ENCODE measurements around the gene B4GALT5. TPM values are rescaled to one million over a fixed set of nuclear protein-coding genes. Genes with fewer than 3 reads are reported as not detected.
"Not testable (repeated sequence)": the region's sequence is repeated elsewhere in the genome, so short reads cannot be mapped to it uniquely, and the experiment has no call there.

B4GALT5 gene
- total RNA-seq, 1 experiment from 2014 or later, result 92.5 TPM

GRCh38 chr20:49723758-49724157 lies 10.1 kb upstream of the B4GALT5 start:
- CTCF ChIA-PET; H3K27me3 ChIP-seq (ENCODE audit: insufficient read depth, low read length): not testable (repeated sequence)

DNA sequence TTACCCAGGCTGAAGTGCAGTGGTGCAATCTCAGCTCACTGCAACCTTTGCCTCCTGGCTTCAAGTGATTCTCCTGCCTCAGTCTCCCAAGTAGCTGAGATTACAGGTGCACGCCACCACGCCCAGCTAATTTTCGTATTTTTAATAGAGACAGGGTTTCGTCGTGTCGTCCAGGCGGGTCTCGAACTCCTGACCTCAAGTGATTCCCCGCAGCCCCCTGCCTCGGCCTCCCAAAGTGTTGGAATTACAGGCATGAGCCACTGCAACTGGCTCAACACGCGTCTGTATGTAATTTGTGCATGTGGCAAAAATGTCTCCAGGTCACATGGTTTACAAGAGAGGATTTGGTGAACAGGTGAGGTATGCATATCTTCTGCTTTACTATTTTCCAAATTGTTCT lies 7.6 kb upstream of the B4GALT5 start:
- H3K9me2 ChIP-seq (ENCODE audit: insufficient read depth); H3K9ac ChIP-seq (ENCODE audit: low read length); POLR2A ChIA-PET; intact Hi-C loops (cut with micrococcal nuclease); H3K9me3 ChIP-seq (ENCODE audit: control insufficient read depth in 1 of 2, insufficient read depth in 1 of 2, low read depth in 1 of 2, low read length in 2 of 2); DNase-seq (ENCODE audit: low read depth, low spot score); BruUV-seq (replicated peaks); H4K20me1 ChIP-seq (ENCODE audit: insufficient read depth); H3K4me2 ChIP-seq (ENCODE audit: low read length); H2AFZ ChIP-seq (ENCODE audit: low read depth, low read length, poor library complexity, severe bottlenecking); ATAC-seq; H3K36me3 ChIP-seq (ENCODE audit: control insufficient read depth in 1 of 2, insufficient read depth in 2 of 2, low read length in 2 of 2); H3K27ac ChIP-seq (ENCODE audit: low read depth, low read length); H3K4me3 ChIP-seq (replicated peaks in 1 of 2; ENCODE audit: low read depth in 1 of 2, low read length in 2 of 2); RAD21 ChIA-PET (ENCODE audit: low non-redundant PET in 1 of 2, low total read pairs in 2 of 2, uncharacterized antibody in 2 of 2, unreplicated experiment in 2 of 2); H3K79me2 ChIP-seq (ENCODE audit: insufficient read depth, low read length); H3K27me3 ChIP-seq (ENCODE audit: insufficient read depth, low read length); CTCF ChIA-PET: not testable (repeated sequence)
- peaks cover 14 to 21% of the 10 kb centered on the region in 2 experiments for H3K4me1 ChIP-seq (ENCODE audit: control insufficient read depth in 1 of 2, insufficient read depth in 2 of 2, low read length in 2 of 2)

More at GRCh38 chr20:49723758-49724157, 10.1 kb upstream of the B4GALT5 start:
- H3K4me3 ChIP-seq (replicated peaks in 1 of 2; ENCODE audit: low read depth in 1 of 2, low read length in 2 of 2); H3K27ac ChIP-seq (ENCODE audit: low read depth, low read length); H3K79me2 ChIP-seq (ENCODE audit: insufficient read depth, low read length); H3K9me2 ChIP-seq (ENCODE audit: insufficient read depth); H3K36me3 ChIP-seq (ENCODE audit: control insufficient read depth in 1 of 2, insufficient read depth in 2 of 2, low read length in 2 of 2); H3K4me2 ChIP-seq (ENCODE audit: low read length); ATAC-seq; H3K9me3 ChIP-seq (ENCODE audit: control insufficient read depth in 1 of 2, insufficient read depth in 1 of 2, low read depth in 1 of 2, low read length in 2 of 2); intact Hi-C loops (cut with micrococcal nuclease); H3K9ac ChIP-seq (ENCODE audit: low read length); RAD21 ChIA-PET (ENCODE audit: low non-redundant PET in 1 of 2, low total read pairs in 2 of 2, uncharacterized antibody in 2 of 2, unreplicated experiment in 2 of 2); H4K20me1 ChIP-seq (ENCODE audit: insufficient read depth); DNase-seq (ENCODE audit: low read depth, low spot score); BruUV-seq (replicated peaks); H3K4me1 ChIP-seq (ENCODE audit: control insufficient read depth in 1 of 2, insufficient read depth in 2 of 2, low read length in 2 of 2); H2AFZ ChIP-seq (ENCODE audit: low read depth, low read length, poor library complexity, severe bottlenecking): not testable (repeated sequence)
- POLR2A ChIA-PET, result interaction anchor here (0.5 kb wide), 1 partner anchor 18 kb away, joined by 3 read pairs; no protein-coding TSS in a partner anchor

- BruUV-seq (replicated peaks), result no TSS peak
- Histone ChIP-seq H3K9ac (ENCODE audit: low read length) (no peak overlapping the region), H3K4me3 (replicated peaks in 1 of 2; ENCODE audit: low read depth in 1 of 2, low read length in 2 of 2) (no peak overlapping the region), H3K4me2 (ENCODE audit: low read length) (no peak overlapping the region), H3K27ac (ENCODE audit: low read depth, low read length) (no peak overlapping the region), H4K20me1 (ENCODE audit: insufficient read depth) (no peaks in the 10 kb centered on the region), H3K79me2 (ENCODE audit: insufficient read depth, low read length) (peaks cover 30% of the 10 kb centered on the region), H3K36me3 (ENCODE audit: control insufficient read depth in 1 of 2, insufficient read depth in 2 of 2, low read length in 2 of 2) (no peaks in the 10 kb centered on the region), H2AFZ (ENCODE audit: low read depth, low read length, poor library complexity, severe bottlenecking) (peak overlapping the region; percentile 14), H3K4me1 (ENCODE audit: control insufficient read depth in 1 of 2, insufficient read depth in 2 of 2, low read length in 2 of 2) (peaks cover 39 to 50% of the 10 kb centered on the region in 2 experiments), H3K9me3 (ENCODE audit: control insufficient read depth in 1 of 2, insufficient read depth in 1 of 2, low read depth in 1 of 2, low read length in 2 of 2) (no peaks in the 10 kb centered on the region), H3K9me2 (ENCODE audit: insufficient read depth) (no peaks in the 10 kb centered on the region), H3K27me3 (ENCODE audit: insufficient read depth, low read length) (no peaks in the 10 kb centered on the region)
- POLR2A ChIA-PET, result interaction anchor here (1.2 to 1.3 kb wide), 2 partner anchors 14 to 97 kb away, joined by 4 to 6 read pairs; partner anchors contain the start of gene SLC9A8
- no peak for ATAC-seq
- intact Hi-C loops (cut with micrococcal nuclease), result no loop called here
- no peak for DNase-seq (ENCODE audit: low read depth, low spot score)
- CTCF ChIA-PET, result no interaction called here
- RAD21 ChIA-PET (ENCODE audit: low non-redundant PET in 1 of 2, low total read pairs in 2 of 2, uncharacterized antibody in 2 of 2, unreplicated experiment in 2 of 2), result no interaction called here
- TF ChIP-seq POLR2AphosphoS5 (IDR thresholded peaks at IDR 0.05; ENCODE audit: low read depth, low read length) (no peak), POLR2A (IDR thresholded peaks at IDR 0.05; ENCODE audit: borderline replicate concordance, extremely low read depth, insufficient read depth, insufficient read length) (no peak), CEBPB (IDR thresholded peaks at IDR 0.05; ENCODE audit: low read depth) (no peak), SIN3A (IDR thresholded peaks at IDR 0.05; ENCODE audit: low read depth) (no peak), FOSL1 (IDR thresholded peaks at IDR 0.05; ENCODE audit: low read depth) (no peak), ELF1 (IDR thresholded peaks at IDR 0.05; ENCODE audit: borderline replicate concordance, low read depth) (no peak), ZNF274 (IDR thresholded peaks at IDR 0.05; ENCODE audit: low read depth, low read length) (no peak)
- TF ChIP-seq, protein P1, sequence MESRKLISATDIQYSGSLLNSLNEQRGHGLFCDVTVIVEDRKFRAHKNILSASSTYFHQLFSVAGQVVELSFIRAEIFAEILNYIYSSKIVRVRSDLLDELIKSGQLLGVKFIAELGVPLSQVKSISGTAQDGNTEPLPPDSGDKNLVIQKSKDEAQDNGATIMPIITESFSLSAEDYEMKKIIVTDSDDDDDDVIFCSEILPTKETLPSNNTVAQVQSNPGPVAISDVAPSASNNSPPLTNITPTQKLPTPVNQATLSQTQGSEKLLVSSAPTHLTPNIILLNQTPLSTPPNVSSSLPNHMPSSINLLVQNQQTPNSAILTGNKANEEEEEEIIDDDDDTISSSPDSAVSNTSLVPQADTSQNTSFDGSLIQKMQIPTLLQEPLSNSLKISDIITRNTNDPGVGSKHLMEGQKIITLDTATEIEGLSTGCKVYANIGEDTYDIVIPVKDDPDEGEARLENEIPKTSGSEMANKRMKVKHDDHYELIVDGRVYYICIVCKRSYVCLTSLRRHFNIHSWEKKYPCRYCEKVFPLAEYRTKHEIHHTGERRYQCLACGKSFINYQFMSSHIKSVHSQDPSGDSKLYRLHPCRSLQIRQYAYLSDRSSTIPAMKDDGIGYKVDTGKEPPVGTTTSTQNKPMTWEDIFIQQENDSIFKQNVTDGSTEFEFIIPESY (IDR thresholded peaks at IDR 0.05; ENCODE audit: extremely low read depth, insufficient replicate concordance, low read length), result no peak
- TF ChIP-seq, protein P2, sequence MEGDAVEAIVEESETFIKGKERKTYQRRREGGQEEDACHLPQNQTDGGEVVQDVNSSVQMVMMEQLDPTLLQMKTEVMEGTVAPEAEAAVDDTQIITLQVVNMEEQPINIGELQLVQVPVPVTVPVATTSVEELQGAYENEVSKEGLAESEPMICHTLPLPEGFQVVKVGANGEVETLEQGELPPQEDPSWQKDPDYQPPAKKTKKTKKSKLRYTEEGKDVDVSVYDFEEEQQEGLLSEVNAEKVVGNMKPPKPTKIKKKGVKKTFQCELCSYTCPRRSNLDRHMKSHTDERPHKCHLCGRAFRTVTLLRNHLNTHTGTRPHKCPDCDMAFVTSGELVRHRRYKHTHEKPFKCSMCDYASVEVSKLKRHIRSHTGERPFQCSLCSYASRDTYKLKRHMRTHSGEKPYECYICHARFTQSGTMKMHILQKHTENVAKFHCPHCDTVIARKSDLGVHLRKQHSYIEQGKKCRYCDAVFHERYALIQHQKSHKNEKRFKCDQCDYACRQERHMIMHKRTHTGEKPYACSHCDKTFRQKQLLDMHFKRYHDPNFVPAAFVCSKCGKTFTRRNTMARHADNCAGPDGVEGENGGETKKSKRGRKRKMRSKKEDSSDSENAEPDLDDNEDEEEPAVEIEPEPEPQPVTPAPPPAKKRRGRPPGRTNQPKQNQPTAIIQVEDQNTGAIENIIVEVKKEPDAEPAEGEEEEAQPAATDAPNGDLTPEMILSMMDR (IDR thresholded peaks at IDR 0.05 in 2 of 3, conservative IDR thresholded peaks at IDR 0.05 in 1 of 3; ENCODE audit: borderline replicate concordance in 1 of 3, insufficient read depth in 1 of 3, low read depth in 2 of 3, low read length in 2 of 3), result no peak
- TF ChIP-seq, protein P3, sequence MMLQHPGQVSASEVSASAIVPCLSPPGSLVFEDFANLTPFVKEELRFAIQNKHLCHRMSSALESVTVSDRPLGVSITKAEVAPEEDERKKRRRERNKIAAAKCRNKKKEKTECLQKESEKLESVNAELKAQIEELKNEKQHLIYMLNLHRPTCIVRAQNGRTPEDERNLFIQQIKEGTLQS (IDR thresholded peaks at IDR 0.05), result no peak
Observed at GRCh38 chr20:49715466-49715865, 1.8 kb upstream of the B4GALT5 start.
